NCI-H146 (cell line): ENCODE data around the gene HAAO.
"Not testable (repeated sequence)": the region's sequence is repeated elsewhere in the genome, so short reads cannot be mapped to it uniquely, and the experiment has no call there.

Experiments
- DNase-seq: peaks from one replicate; lab custom pipeline; 2025; lab: John Stamatoyannopoulos, UW

The HAAO gene

DNA sequence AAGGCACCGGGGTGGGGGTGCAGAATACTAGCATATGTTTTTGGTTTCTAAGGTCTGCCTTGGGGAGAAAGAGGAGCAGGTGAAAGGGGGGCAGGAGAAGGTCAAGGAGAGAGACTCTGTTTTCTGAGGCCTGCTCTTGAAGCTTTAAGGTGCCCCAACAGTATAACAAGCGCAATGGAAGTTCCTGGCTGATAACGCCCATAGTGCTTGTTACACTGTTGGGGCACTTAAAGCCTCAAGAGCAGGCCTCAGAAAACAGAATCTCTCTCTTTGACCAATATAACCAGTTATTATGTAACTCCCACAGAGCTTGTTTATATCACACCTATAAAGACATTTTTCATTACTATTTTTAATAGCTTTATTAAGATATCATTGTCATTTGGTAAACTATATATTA, 45.0 kb downstream of the HAAO start:
- DNase-seq, result no peak

DNA sequence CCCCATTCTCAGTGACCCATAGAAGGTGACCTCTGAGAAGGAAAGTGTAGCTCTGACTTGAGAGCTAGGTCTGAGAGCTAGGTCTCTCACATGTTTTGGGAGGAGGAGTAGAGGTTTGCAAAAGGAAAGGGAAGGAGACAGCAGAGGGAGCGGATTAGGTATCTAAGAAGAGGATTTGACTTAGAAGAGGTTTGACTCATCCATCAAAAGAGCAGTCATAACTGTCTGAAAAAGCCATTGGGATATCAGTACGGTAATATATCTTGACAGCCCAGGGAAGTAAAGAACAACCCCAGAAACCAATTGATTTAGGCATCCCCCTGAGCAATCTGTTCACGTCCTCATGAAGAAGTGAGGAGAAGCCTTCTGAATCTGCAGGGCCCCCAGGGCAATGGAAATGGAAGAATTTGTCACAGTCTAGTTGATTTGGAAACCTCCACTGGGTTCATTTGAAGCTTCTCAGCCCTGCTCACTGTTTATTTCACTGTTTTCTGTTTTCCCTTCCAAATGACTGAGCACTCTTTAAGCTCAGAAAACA, 47.8 kb downstream of the HAAO start:
- no peak for DNase-seq

DNA sequence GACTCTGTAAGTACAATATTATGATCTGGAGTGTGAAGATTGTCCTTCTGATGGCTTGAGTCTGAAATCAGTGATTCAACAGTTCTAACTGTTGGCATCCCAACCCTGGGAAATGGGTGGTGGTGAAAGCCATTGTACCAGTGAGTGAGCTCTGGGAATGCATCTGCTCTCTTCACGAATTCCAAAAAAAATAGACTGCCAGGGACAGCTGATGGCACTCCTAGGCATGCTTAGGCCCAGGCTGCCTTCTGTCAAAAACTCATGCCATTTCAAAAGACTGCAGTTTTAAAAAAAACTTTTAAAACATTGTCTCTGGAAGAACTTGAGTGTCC, 48.8 kb downstream of the HAAO start:
- no peak for DNase-seq

DNA sequence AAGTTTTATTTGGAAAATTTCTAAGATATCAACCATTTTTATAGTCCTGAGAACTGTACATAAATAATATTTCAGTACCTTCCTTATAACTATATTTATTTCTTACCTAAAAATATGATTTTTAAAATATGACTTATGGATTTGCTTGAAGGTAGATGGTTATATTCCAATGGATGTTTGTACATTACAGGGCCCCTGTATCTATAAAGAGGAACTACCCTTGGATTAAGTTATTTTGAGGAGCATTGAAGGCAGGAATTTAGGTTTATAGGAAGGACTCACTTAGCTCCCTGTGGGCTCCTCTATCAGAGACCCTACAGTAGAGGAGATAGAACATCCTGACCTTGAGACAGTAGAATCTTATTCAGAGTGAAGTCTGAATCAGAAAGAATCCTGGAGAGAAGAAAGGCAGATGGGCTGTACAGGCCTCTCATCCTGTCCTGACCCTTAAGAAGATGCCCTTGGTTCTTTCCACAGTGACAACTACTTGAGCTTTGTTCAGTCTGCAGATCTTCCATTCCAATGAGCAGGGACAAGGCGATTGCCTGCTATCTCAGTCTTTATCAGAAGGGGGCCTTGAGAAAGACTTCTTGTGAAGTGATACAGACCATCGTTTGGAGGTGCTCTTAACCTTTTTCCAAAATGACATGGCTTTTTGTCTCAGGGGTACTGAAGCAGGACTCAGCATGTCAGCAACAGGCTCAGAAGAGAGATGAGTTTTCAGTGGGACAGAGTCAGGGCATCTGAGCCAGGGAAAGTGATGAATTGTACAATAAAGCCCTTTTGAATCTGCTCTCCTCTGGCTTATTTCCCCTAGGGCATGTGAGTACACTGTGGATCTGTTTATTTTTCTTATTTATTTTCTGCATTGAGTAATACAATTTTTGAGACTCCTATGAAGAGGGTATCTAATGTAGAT, 49.4 kb downstream of the HAAO start:
- DNase-seq, result no peak

DNA sequence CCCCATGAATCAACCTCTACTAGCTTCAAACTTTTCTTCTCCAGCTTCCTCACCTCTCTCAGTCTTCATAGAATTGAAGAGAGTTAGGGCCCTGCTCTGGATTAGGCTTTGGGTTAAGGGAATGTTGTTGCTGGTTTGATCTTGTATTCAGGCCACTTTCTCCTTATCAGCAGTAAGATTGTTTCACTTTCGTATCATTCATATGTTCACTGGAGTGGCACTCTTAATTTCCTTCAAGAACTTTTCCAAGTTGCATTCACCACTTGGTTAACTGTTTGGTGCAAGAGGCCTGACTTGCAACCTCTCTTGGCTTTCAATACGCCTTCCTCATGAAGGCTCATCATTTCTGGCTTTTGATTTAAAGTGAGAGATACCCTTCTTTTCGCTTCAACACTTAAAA, 51.2 kb downstream of the HAAO start:
- no peak for DNase-seq

DNA sequence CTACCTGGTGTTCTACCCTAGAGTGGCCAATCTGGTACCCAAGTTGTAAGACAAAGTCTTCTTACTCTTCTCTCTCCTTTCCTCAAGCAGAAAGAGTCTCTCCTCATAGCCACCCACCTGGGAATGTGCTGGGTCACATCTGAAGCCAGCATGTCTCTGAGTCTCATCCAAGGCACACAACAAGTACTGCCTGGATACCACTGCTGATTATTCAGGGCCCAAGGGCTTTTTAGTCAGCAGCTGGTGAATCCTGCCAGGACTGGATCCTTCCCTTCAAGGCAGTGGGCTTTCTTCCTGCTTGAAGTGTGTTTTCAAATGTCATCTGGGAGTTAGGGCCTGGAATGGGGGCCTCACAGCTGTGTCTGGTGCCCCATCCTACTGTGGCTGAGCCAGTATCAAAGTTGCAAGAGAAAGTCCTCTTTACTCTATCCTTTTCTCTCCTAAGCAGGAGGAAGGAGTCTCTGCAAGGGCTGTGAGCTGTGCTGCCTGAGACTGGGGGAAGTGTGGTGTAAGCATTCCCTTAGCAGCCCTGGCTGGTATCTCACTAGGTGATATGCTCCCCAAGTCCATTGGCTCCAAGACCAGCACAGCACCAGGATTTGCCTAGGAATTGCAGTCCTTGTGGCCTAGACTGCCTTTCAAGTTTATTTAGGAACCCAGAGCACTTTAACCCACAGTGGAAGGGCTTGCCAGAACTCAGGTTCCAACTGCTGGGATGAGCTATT, 55.6 kb downstream of the HAAO start:
- DNase-seq, result no peak

DNA sequence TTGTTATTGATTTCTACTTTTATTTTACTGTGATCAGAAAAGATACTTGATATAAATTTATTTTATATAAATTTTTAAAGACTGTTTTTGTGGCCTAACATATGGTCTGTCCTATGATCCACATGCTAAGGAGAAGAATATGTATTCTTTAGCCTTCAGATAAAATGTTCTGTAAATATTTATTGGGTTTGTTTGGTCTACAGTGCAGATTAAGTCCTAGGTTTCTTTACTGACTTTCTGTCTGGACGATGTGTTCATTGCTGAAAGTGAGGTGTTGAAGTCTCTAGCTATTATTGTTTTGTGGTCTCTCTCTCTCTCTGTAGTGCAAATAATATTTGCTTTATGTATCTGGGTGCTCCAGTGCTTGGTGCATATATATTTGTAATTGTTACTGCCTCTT, 58.5 kb downstream of the HAAO start:
- no peak for DNase-seq

DNA sequence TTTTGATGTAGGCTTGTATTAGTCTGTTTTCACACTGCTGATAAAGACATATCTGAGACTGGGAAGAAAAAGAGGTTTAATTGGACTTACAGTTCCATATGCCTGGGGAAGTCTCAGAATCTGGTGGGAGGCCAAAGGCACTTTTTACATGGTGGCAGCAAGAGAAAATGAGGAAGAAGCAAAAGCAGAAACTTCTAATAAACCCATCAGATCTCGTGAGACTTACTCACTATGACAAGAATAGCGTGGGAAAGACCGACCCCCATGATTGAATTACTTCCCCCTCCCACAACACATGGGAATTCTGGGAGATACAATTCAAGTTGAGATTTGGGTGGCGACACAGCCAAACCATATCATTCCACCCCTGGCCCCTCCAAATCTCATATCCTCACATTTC, 61.1 kb downstream of the HAAO start:
- not testable (repeated sequence) for DNase-seq

DNA sequence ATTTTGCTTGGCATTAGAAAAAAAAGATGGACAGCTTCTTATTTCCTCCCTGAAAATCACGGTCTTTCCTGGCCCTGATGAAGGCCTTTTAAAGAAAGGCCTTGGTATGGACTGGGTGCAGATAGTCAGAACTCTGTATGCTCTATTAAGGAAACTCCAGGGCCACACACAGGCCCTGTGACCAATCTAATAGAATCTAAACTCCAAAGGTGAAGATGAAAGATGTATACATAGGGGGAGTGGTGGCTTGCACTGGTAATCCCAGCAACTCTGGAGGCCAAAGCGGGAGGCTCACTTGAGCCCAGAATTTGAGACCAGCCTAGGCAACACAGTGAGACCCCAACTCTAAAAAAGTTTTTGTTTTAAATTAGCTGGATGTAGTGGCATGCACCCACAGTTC, 65.7 kb downstream of the HAAO start:
- no peak for DNase-seq

DNA sequence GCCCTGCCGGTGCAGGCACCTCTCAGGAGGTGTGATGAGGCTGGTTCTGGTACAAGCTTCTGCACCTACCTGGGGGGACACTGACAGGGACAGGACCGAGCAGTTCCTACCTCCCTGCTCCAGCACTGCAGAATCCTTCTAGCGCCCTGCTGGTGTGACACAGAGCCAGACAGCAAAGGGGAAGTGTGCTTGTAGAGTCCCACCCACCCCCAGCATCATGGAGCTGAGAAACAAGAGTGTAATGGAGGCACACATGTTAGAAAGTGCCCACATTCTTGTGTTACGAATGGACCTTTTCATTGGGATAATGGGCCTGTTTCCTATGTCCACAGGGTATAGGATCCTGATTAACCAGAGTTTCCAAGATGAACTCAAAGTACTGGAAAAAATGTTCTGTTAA, 66.7 kb downstream of the HAAO start:
- DNase-seq, result no peak

DNA sequence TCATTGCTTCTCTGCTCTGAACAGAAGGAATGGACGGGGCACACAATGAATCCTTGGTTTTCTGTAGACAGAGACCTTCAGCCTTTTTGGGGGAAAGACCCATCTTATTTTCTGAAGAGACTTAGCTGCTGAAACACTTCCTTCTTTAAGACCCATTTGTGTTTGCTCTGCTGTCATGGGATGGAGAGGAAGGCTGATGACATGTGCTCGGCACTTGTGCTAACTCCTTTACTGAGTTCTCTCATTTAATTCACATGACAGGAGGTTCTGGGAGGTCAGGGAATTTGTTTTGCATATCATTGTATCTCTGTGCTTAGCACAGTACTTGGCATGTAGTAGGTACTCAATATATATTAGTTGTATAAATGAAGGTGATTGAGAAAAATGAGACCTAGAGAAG, 67.5 kb downstream of the HAAO start:
- no peak for DNase-seq

DNA sequence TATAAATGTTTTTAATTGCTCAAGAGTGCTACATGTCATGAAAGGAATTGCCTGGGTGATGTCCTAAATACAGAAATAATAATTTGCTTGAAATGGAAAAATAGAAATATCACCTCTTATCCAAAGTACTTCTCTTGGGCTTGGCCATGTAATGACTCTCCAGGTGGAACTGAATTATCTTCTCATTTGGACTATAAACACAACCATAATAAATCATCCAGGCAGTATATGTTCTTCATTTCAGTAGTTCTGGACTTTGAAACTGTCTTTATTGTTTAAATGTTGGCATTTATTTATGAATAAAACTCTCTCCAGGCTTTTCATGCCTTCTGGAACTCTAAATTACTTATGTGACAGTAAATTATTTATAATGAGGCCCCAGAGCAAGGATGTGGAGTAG, 68.9 kb downstream of the HAAO start:
- DNase-seq, result no peak

DNA sequence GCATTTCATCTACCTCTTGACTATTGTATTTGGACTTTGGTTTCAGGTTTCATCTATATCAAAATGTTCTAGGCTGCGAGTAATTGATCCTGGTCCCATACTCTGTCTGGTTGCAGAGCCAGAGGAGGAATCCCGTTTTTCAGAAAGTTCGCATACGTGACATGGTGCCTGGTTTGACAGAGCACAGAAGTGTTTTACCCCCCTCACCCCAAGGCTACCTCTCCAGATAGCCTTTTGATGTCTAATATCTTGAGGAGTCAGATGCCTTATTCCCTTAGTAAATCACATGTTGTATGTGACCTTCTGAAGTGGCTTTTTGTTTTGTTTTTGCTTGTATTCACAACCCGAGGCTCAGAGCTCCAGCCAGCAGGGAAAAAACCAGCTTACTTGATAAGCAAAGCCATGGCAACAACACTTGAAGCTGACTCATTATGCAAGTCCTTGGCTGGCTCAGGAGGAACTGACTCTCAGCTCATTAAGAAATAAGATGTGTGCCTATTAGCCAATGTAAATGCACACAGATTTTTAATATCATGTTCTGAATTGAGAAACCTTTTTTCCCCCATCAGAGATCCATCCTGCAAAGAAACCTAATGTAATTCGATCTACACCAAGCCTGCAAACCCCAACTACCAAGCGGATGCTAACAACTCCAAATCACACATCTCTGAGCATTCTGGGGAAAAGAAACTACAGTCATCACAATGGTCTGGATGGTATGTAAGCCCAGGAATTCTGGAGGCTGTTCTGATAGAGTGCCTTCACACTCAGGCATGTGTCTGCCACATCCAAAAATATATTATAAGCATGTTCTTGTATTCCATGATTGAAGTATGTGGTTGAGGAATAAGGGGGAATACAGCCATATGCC, 69.8 kb downstream of the HAAO start:
- DNase-seq, result no peak

DNA sequence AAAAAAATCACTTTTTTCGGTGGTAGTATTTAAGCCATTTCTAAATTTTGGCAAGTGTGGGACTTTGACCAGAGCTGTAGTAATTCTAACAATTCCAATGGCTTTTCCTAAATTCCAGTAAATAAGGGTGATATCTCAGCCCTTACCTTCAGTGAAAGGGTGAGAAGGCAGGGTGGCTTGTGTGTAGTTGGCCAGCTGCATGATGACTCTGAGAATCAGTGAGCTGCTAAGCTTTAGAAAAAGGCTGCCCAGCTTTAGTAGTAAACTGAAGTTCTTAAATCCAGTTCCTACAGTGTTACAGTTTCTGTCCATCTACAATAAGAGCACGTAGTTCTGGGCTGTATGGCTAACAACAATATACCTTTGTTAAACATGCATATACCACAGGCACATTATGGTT, 70.5 kb downstream of the HAAO start:
- no peak for DNase-seq
